Stimulated activated CD4-positive, alpha-beta T cell treated with anti-CD3 and anti-CD28 coated beads, TNF-alpha, amount 100 ng/mL, for 4 hours (primary cell): ENCODE results near the gene GPRIN3.
"Not testable (repeated sequence)": the region's sequence is repeated elsewhere in the genome, so short reads cannot be mapped to it uniquely, and the experiment has no call there.

Source experiments
- DNase-seq, 3 experiments: peaks; one replicate each; pipeline ENCODE4 v3.0.0-alpha.2; 2020; ENCODE audit warnings: low read depth in 3 of 3

The GPRIN3 gene

GRCh38 chr4:89312066-89312465, 4.5 kb upstream of the GPRIN3 start:
- no peak for DNase-seq

GRCh38 chr4:89311433-89311832, 3.8 kb upstream of the GPRIN3 start:
- DNase-seq: no peak

GRCh38 chr4:89309154-89309553, 1.6 kb upstream of the GPRIN3 start:
- DNase-seq: not testable (repeated sequence)

- no peak for DNase-seq
Measured at GRCh38 chr4:89308161-89308500, 531 bp upstream of the GPRIN3 start.

GRCh38 chr4:89307178-89307445, 488 bp downstream of the GPRIN3 start:
- DNase-seq: no peak

- DNase-seq: no peak
Measured at GRCh38 chr4:89306486-89307177, 968 bp downstream of the GPRIN3 start.

- no peak for DNase-seq
Measured at GRCh38 chr4:89305712-89306437, 1.7 kb downstream of the GPRIN3 start.

- no peak for DNase-seq
Measured at GRCh38 chr4:89305028-89305427, 2.6 kb downstream of the GPRIN3 start.

GRCh38 chr4:89303814-89304388, 3.7 kb downstream of the GPRIN3 start:
- DNase-seq: no peak

- no peak for DNase-seq
Measured at GRCh38 chr4:89303177-89303576, 4.4 kb downstream of the GPRIN3 start.

GRCh38 chr4:89301902-89302301, 5.7 kb downstream of the GPRIN3 start:
- no peak for DNase-seq

GRCh38 chr4:89301003-89301402, 6.6 kb downstream of the GPRIN3 start:
- DNase-seq: no peak

GRCh38 chr4:89300499-89300898, 7.1 kb downstream of the GPRIN3 start:
- DNase-seq: no peak

- no peak for DNase-seq
Measured at GRCh38 chr4:89300060-89300459, 7.5 kb downstream of the GPRIN3 start.

- no peak for DNase-seq
Measured at GRCh38 chr4:89299153-89299791, 8.3 kb downstream of the GPRIN3 start.

- no peak for DNase-seq
Measured at GRCh38 chr4:89298788-89299152, 8.8 kb downstream of the GPRIN3 start.

GRCh38 chr4:89298155-89298554, 9.4 kb downstream of the GPRIN3 start:
- no peak for DNase-seq

- DNase-seq: no peak
Measured at GRCh38 chr4:89296896-89297295, 10.7 kb downstream of the GPRIN3 start.

- no peak for DNase-seq
Measured at GRCh38 chr4:89296399-89296798, 11.2 kb downstream of the GPRIN3 start.

GRCh38 chr4:89295415-89295927, 12.1 kb downstream of the GPRIN3 start:
- DNase-seq: no peak

- DNase-seq: no peak
Measured at GRCh38 chr4:89294573-89295269, 12.9 kb downstream of the GPRIN3 start.

- DNase-seq: no peak
Measured at GRCh38 chr4:89293299-89293698, 14.3 kb downstream of the GPRIN3 start.
